Measurements from ENCODE around the gene SPRY4. TPM values are rescaled to one million over a fixed set of nuclear protein-coding genes. Genes with fewer than 3 reads are reported as not detected.

The SPRY4 gene
- total and polyA plus RNA-seq, 2 donors (not counting 1 experiment from before 2014, with no cell fraction given) = 4.5 to 6.0 TPM

DNA sequence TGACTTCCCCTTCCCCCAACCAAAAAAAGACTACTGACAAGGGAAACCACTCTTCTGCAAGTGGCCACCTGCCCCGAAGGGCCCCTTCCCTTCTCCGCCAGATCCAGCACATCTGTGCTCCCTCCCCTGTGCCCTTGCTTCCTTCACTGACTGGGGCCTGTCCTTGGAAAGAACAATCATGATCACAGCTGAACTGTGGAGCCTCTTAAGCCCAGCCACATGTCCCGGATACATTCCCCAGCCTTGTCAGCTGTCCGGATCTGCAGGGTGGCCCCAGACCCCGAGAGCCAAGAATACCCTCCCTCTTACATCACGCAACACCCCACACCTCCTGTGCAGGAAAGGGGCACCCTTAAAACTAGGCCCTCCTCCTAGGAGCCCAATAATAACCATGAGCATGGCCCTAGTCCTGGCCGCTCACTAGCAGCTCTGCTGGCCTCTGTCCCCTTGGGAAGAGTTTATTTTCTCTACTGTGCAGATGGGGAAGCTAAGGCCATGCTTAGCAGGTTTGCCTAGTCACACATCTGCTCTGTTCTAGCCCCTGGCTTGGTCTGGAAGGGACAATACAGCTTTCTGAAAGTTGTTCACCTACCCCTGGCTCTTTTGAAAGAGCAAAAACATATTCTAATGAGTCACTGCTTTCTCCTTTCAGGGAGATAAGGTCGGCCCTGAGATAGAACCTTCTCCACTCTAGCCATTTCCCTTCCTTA, 3.8 kb downstream of the SPRY4 start:
- peak overlapping the region; percentile 22 to 89 (median 56) for H3K4me3 ChIP-seq (replicated peaks in 1 of 4; ENCODE audit: control extremely low read depth in 1 of 4, insufficient read depth in 1 of 4, low read depth in 3 of 4, low read length in 4 of 4)
- no peaks in the 10 kb centered on the region for H3K36me3 ChIP-seq (ENCODE audit: control insufficient read depth, insufficient read depth, low read length)
- peak; percentile 28 to 40 for DNase-seq (ENCODE audit: low read depth in 2 of 2)
- no peak for TF ChIP-seq EZH2 (IDR thresholded peaks at IDR 0.05; ENCODE audit: low read length, missing control alignments)
- TF ChIP-seq, protein P1, sequence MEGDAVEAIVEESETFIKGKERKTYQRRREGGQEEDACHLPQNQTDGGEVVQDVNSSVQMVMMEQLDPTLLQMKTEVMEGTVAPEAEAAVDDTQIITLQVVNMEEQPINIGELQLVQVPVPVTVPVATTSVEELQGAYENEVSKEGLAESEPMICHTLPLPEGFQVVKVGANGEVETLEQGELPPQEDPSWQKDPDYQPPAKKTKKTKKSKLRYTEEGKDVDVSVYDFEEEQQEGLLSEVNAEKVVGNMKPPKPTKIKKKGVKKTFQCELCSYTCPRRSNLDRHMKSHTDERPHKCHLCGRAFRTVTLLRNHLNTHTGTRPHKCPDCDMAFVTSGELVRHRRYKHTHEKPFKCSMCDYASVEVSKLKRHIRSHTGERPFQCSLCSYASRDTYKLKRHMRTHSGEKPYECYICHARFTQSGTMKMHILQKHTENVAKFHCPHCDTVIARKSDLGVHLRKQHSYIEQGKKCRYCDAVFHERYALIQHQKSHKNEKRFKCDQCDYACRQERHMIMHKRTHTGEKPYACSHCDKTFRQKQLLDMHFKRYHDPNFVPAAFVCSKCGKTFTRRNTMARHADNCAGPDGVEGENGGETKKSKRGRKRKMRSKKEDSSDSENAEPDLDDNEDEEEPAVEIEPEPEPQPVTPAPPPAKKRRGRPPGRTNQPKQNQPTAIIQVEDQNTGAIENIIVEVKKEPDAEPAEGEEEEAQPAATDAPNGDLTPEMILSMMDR (conservative IDR thresholded peaks at IDR 0.05 in 1 of 2, IDR thresholded peaks at IDR 0.05 in 1 of 2; ENCODE audit: low read depth in 1 of 2, low read length in 2 of 2) = no peak
- H2AFZ ChIP-seq (ENCODE audit: low read length) = no peak overlapping the region
- H3K79me2 ChIP-seq (ENCODE audit: control insufficient read depth, insufficient read depth, low read length) = peaks cover 88% of the 10 kb centered on the region
- peaks cover 21% of the 10 kb centered on the region for H3K4me1 ChIP-seq (ENCODE audit: control insufficient read depth, extremely low read depth, insufficient read depth, low read length)
- no peaks in the 10 kb centered on the region for H3K27me3 ChIP-seq (ENCODE audit: control insufficient read depth, insufficient read depth, low read length)
- peak overlapping the region; percentile 22 for H3K9ac ChIP-seq (ENCODE audit: insufficient read depth, low read length)
- H3K4me2 ChIP-seq (ENCODE audit: extremely low read depth, insufficient read depth, low read length) = peak overlapping the region; percentile 91
- H4K20me1 ChIP-seq (ENCODE audit: control insufficient read depth, extremely low read depth, insufficient read depth, low read length) = no peaks in the 10 kb centered on the region
- peak overlapping the region; percentile 72 for H3K27ac ChIP-seq (ENCODE audit: insufficient read depth, low read length)
- H3K9me3 ChIP-seq (ENCODE audit: control insufficient read depth, insufficient read depth, low read depth, low read length) = no peaks in the 10 kb centered on the region

DNA sequence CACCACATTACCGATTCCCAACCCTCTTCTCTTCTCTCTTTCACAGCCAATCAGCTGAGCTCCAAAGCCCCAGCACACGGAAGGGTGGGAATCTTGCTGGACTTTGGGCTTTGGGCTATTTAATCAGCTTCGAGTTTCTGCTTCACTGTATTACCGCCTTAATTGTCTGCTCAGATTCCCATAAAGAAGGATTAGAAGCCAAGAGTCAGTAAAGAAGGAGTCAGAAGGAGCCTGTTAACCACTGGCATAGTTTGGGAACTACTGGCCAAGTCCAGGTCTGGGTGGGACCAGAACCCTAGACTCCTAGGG, 4.4 kb downstream of the SPRY4 start:
- DNase-seq (ENCODE audit: low read depth in 2 of 2) = no peak
- Histone ChIP-seq H3K9me3 (ENCODE audit: control insufficient read depth, insufficient read depth, low read depth, low read length) (no peaks in the 10 kb centered on the region), H3K4me1 (ENCODE audit: control insufficient read depth, extremely low read depth, insufficient read depth, low read length) (peaks cover 25% of the 10 kb centered on the region), H3K4me3 (replicated peaks in 1 of 4; ENCODE audit: control extremely low read depth in 1 of 4, insufficient read depth in 1 of 4, low read depth in 3 of 4, low read length in 4 of 4) (peak overlapping the region; percentile 22 to 89 (median 56)), H3K27ac (ENCODE audit: insufficient read depth, low read length) (peak overlapping the region; percentile 72), H3K9ac (ENCODE audit: insufficient read depth, low read length) (peak overlapping the region; percentile 32), H3K79me2 (ENCODE audit: control insufficient read depth, insufficient read depth, low read length) (peaks cover 94% of the 10 kb centered on the region), H2AFZ (ENCODE audit: low read length) (no peak overlapping the region), H3K36me3 (ENCODE audit: control insufficient read depth, insufficient read depth, low read length) (no peaks in the 10 kb centered on the region), H3K4me2 (ENCODE audit: extremely low read depth, insufficient read depth, low read length) (peak overlapping the region; percentile 91), H3K27me3 (ENCODE audit: control insufficient read depth, insufficient read depth, low read length) (no peaks in the 10 kb centered on the region), H4K20me1 (ENCODE audit: control insufficient read depth, extremely low read depth, insufficient read depth, low read length) (no peaks in the 10 kb centered on the region)
- TF ChIP-seq, protein P1 (conservative IDR thresholded peaks at IDR 0.05 in 1 of 2, IDR thresholded peaks at IDR 0.05 in 1 of 2; ENCODE audit: low read depth in 1 of 2, low read length in 2 of 2) = no peak
- TF ChIP-seq EZH2 (IDR thresholded peaks at IDR 0.05; ENCODE audit: low read length, missing control alignments) = no peak

DNA sequence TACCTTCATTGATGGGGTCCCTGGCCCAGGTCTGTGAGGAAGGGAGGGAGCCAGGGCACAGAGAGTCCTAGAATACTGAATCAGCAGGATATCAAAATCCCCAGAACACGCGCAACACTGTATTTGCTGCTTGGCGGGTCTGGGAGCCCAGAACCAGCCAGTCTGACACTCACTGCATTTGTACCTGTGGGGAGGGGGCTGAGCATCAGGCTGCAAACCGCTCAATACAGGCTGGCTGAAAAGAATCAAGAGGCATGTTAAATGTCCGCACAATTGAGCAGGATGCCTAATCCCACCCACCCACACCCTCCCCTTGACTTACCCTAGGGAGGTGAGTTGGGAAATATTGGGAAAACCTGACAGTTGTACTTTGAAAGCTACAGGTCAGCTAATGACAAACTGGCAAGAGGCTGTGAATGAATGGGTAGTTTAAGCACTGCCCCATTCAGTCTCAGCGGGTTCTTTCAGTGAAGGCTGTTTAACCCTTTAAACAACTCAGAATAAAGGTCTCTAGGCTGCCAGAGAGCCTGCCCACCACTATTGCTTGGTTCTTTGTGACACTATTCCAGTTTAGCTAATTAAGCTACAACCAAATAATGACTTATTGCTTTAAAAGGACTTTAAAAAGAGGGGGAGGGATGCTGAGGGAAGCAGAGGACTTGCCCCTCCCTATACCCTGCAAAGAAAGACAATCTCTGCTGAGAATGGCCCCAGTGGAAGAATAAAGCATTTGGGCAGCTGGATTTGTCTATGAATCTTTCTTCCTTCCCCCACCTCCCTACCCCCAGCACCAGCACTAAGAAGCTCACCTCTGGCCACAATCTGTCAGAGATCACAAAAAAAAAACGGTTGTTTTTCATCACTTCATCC, 5.0 kb downstream of the SPRY4 start:
- Histone ChIP-seq H2AFZ (ENCODE audit: low read length) (no peak overlapping the region), H3K27me3 (ENCODE audit: control insufficient read depth, insufficient read depth, low read length) (no peaks in the 10 kb centered on the region), H3K9me3 (ENCODE audit: control insufficient read depth, insufficient read depth, low read depth, low read length) (no peaks in the 10 kb centered on the region), H3K4me2 (ENCODE audit: extremely low read depth, insufficient read depth, low read length) (peak overlapping the region; percentile 91), H3K4me1 (ENCODE audit: control insufficient read depth, extremely low read depth, insufficient read depth, low read length) (peaks cover 29% of the 10 kb centered on the region), H3K27ac (ENCODE audit: insufficient read depth, low read length) (peak overlapping the region; percentile 72), H3K36me3 (ENCODE audit: control insufficient read depth, insufficient read depth, low read length) (peaks cover under 1% of the 10 kb centered on the region), H3K79me2 (ENCODE audit: control insufficient read depth, insufficient read depth, low read length) (peaks cover 100% of the 10 kb centered on the region), H4K20me1 (ENCODE audit: control insufficient read depth, extremely low read depth, insufficient read depth, low read length) (no peaks in the 10 kb centered on the region), H3K9ac (ENCODE audit: insufficient read depth, low read length) (peak overlapping the region; percentile 34), H3K4me3 (replicated peaks in 1 of 4; ENCODE audit: control extremely low read depth in 1 of 4, insufficient read depth in 1 of 4, low read depth in 3 of 4, low read length in 4 of 4) (peak overlapping the region; percentile 28 to 89 (median 59))
- TF ChIP-seq, protein P1 (conservative IDR thresholded peaks at IDR 0.05 in 1 of 2, IDR thresholded peaks at IDR 0.05 in 1 of 2; ENCODE audit: low read depth in 1 of 2, low read length in 2 of 2) = no peak
- TF ChIP-seq EZH2 (IDR thresholded peaks at IDR 0.05; ENCODE audit: low read length, missing control alignments) = no peak
- DNase-seq (ENCODE audit: low read depth in 2 of 2) = no peak

Measured in fibroblast of lung (primary cell).